ENCODE results near the gene THOC6.

The THOC6 gene

DNA sequence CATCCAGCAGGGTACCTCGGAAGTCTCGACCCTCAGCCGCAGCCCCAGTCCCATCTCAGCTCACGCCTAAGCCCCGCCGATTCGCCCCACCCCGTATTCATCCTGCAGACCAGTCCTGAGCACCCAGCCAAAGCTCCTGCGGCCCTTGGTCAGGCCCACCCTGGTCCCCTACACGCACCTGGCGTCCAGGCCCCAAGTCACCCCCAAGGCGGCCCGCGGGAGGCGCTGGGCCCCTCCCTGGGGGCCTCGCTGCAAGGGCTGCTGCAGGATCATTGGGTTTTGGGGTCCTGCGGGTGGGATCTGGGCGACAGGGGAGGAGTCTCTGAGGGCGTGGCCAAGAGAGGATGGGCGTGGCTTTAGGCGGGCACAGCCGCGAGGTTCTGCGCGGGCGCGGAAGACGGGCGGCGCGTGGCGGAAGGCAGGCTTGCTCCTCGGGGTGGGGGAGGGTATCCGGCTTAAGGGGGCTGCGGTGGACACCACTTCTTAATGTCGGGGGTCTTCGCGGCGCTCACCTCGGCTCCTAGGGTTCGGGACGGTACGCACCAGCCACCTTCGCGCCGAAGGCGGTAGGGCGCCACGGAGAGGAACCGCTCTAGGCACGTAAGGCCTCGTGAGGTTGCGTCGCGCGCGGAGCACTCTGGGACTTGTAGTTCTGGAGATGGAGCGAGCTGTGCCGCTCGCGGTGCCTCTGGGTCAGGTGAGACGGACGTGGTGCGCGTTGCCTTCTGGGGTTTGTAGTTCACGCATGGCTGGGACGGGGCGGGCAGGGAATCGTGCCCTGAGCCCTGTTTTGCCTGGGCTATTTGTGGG lies at the start of gene THOC6, which contains the start of gene HCFC1R1:
TSS of gene THOC6 (plus strand) at position 367 of the 810 bp plus-strand sequence. CDS start at position 659, 292 bp downstream.
TSS of gene HCFC1R1 (minus strand) at position 274 of the 810 bp plus-strand sequence. CDS start at position 273, 1 bp downstream.
- peak; percentile 81 to 89 for DNase-seq

- DNase-seq, result no peak
Observed at GRCh38 chr16:2974319-2975056, 49.3 kb upstream of the THOC6 start.

DNA sequence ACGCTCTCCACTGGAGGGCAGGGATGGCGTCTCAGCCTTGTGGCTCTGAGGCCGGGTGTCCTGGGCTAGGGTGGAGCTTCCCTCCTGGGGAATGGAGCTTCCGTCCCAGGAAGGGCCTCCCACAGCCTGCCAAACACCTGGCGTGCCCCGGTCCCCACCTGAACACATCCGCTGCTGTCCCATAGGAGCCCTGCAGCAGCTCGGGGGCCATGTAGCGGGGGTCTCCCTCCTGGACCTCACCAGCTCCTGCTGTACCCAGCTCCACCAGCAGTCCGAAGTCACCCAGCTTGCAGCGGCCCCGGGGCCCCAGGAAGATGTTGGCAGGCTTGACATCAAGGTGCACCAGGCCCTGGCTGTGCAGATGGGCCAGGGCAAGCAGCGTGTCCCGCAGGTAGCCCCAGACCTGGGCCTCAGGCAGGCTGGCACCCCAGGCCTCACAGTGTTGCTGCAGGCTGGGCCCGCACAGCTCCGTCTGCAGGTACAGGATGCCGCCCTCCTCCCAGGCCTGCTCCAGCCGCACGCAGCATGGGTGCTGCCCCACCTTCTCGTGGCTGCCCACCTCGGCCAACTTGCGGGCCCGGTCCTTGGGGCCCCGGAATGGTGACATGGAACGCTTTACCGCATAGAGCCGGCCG lies 48.6 kb upstream of the THOC6 start:
- DNase-seq, result no peak

- no peak for DNase-seq
Observed at GRCh38 chr16:2976201-2976600, 47.6 kb upstream of the THOC6 start.

DNA sequence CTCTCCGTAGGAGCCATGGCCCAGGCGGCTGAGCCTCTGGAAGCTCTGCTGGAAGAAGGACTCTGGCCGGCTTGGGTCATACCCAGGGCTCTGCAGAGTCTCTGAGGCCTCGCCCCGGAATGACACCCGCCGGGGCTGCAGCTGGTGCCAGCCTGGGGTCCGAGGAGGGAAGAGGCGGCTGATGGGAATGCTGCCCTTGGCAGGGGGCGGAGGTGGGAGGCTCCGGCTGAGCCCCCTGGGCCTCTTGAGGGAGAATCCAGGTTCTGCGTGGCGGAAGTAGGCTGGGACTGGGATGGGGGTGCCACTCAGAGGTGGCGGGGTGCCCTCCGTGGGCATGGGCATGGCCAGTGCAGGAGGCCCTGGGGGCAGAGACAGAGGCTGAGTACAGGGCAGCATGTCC lies 47.2 kb upstream of the THOC6 start:
- DNase-seq, result no peak

DNA sequence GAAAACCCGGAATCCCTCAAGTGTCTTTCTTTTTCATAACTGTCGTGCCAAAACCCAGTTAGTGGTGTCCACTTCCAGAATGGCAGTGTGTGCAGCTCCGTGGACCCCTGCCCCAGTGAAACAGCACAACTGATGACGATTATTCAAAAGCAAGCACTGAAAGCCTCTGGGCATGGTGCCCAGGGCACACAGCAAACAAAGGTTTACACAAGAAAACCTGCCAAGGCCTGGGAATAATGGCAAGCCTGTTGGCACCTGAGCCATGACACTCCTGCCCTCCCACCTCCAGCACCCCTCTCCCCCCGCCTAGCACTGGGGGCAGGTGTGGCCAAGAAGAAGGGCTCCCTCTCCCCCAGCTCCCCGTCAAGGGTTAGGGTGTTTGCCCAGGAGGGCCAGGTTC lies 46.4 kb upstream of the THOC6 start:
- no peak for DNase-seq

GRCh38 chr16:2979669-2980226 lies 44.1 kb upstream of the THOC6 start:
- peak in 1 of 2 experiments; percentile 6 for DNase-seq

DNA sequence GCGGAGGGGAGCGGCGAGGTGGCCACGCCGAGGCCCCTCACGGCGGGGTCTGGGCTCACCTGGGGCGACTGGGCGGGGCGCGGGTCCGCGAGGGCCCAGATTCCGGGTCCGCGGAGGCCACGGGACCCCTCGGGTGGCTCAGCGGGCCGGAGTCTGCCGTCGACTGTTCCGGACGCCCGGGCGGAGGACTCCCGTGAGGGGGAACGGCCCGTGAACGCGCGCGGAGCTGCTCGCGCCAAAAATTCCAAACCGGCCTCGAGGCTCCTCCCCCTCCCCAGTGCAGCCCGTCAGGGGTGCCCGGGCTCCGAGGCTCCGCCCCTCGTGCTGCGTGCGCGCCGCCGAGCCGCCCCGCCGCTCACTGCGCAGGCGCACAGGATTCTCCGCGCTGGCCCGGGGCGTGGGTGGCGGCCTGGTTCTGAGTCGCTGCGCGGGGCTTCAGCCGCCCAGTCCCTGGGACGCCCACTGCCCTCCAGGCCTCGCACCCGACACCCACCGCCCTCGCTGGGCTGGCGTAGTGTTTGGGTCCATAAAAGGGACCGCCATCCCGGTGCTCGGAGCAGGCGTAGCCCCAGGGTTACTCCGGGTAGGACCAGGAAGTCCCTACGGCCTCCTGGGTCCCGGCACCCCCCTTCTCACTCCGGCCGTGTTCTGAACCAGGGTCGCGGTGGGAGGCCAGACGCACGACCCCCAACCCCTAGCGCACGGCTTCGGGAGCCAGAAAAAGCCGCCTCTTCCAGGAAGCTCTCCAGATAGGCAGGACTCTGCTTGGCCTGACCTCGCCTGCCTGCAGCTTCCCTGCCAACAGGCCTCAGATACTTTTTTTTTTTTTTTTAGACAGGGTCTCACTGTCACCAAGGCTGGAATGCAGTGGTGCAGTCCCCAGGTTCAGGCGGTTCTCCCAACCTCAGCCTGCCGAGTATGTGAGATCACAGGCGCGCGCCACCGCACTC lies 43.3 kb upstream of the THOC6 start, which contains the start of gene PKMYT1:
TSS of gene PKMYT1 (minus strand) at position 220 of the 950 bp plus-strand sequence. CDS start 789 bp downstream, outside the sequence.
- peak in 1 of 2 experiments; percentile 60 for DNase-seq

DNA sequence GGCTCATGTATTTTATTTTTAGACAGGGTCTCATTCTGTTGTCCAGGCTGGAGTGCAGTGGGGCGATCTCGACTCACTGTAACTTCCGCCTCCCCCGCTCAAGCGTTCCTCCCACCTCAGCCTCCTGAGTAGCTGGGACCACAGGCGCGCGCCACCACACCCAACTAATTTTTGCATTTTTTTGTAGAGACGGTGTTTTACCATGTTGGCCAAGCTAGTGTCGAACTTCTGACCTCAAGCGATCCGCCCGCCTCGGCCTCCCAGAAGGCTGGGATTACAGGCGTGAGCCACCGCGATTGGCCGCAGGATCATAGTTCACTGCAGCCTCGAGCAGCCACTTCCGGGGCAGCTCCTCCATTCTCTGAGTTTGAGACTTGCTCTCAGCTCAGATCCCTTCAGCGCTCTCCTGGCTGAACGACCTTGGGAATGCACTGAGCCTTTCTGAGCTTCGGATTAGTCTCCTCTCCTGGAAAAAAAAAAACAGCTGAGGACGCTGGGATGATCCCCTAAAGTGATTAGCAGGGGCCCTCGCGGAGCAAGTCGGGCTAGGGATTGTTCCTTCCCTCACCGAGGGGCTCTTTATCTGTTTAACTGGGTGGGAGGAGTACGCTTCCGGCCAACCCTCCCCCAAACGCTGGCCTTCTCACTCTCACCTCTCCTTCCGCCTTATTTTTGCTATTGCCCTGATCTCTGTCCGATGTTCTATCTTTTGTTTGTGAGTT lies 42.5 kb upstream of the THOC6 start:
- DNase-seq, result no peak

DNA sequence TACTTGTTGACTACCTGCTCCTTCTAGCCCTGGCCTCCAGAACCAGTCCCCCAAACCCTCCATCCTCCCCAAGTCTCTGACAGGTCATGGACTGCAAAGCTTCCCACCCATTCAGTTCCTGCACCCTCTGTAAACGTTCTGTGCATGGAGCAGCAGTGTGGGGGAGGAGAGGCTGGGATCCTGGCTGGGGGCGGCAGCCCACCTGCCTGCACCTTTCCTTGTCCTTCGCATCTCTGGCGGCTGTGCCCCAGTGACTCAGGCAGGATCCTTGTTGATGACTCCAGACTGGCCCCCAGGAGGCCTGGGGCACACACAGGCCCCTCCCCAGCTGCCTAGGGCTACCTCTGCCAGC lies 42.0 kb upstream of the THOC6 start:
- DNase-seq, result no peak

DNA sequence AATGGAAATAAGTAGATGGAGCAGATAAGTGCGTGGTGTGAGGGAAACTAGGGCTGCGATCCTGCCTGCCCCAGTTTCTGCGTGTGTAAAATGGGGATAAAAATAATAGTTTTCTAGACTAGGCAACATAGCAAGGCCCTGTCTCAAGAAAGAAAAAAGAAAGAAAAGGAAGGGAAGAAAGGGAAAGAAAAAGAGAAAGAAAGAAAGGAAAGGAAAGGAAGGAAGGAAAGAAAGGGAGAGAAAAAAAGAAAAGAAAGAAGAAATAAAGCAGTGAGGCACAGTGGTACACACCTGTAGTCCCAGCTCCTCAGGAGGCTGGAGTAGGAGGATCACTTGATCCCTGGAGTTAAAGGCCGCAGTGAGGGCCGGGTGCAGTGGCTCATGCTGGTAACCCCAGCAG lies 41.4 kb upstream of the THOC6 start:
- DNase-seq, result no peak

- DNase-seq, result peak in 1 of 2 experiments; percentile 61
Observed at GRCh38 chr16:2983706-2984136, 40.1 kb upstream of the THOC6 start.

GRCh38 chr16:2985462-2985861 lies 38.4 kb upstream of the THOC6 start:
- DNase-seq, result no peak

- DNase-seq, result no peak
Observed at GRCh38 chr16:2985893-2986355, 37.9 kb upstream of the THOC6 start.

- DNase-seq, result no peak
Observed at GRCh38 chr16:2986623-2987188, 37.1 kb upstream of the THOC6 start.

DNA sequence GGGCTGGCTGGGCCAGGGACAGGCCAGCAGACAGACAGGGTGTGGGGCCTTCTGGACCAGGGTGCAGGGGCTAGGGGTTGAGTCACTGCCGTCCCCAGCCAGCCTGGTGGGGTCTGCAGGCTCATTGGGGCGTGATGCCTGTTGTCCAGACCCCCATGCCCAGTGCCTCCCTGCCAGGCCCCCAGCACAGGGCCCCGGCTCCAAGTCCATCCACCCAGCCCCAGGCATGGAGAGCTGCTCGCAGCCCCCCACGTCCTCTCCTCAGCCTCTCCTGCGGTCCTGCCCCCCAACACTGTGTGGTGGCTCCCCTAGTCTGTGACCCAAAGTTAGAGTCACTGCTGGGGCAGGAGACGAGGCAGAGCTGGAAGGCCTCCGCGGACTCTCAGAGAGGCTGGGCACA lies 36.5 kb upstream of the THOC6 start:
- no peak for DNase-seq

- no peak for DNase-seq
Observed at GRCh38 chr16:2987833-2988232, 36.0 kb upstream of the THOC6 start.

- DNase-seq, result no peak
Observed at GRCh38 chr16:2988590-2989099, 35.2 kb upstream of the THOC6 start.

DNA sequence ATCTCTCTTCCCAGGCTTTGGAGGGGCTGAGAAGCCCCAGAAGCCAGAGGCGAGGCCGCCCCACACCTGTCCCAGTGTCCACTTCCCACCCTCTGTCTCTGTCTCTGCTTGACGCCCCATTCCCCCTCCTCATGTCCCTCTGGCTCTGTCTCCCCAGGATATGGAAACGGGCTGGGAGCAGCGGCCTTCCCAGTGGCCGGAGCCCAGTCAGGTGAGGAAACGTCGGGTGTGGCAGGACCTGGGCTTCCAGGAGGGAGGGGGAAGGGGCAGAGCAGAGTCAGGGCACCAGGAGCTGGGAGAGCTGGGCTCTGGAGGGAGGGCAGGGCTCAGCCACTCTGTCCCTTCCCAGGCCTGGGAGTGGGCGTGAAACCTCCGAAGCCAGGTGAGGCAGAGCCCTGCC lies 32.9 kb upstream of the THOC6 start:
- DNase-seq, result no peak

DNA sequence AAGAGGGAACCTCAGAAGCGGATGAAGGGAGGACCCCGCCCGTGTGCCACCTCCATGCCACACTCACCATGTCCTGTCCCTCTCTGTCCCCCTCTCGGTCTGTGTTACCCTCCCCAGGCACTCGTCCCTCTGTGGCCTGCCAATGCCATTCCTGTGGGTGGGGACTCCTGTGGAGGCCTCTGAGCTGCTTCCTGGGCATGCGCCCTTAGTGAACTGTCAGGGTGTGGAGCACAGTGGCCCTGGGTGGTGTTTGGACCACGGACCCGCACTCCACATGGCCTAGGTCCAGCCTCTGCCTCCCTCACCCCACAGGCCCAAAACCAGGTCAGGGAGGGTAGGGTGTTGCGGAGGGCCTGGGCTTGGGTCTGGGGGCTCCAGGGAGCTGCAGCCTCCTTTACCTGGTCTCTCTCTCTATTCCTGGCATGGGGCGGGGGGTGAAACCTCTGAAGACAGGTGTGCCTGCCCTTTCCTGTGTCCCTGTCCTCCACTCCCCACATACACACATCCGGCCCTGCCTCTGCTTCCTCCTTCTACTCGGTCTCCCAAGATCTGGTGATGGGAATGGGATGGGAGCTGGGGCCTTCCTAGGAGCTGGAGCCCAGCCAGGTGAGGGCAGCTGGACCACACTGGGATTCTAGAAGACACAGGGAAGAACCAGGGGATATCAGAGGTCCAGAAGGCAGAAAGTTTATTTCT lies 32.1 kb upstream of the THOC6 start:
- DNase-seq, result no peak
